Measurements from ENCODE around the gene LGALS3BP. TPM values are rescaled to one million over a fixed set of nuclear protein-coding genes. Genes with fewer than 3 reads are reported as not detected.

The LGALS3BP gene
- total and polyA plus RNA-seq, 2 of the 13 experiments (the other 11 are each of a cell fraction or from before 2014, with no cell fraction given) = 137 to 332 TPM

DNA sequence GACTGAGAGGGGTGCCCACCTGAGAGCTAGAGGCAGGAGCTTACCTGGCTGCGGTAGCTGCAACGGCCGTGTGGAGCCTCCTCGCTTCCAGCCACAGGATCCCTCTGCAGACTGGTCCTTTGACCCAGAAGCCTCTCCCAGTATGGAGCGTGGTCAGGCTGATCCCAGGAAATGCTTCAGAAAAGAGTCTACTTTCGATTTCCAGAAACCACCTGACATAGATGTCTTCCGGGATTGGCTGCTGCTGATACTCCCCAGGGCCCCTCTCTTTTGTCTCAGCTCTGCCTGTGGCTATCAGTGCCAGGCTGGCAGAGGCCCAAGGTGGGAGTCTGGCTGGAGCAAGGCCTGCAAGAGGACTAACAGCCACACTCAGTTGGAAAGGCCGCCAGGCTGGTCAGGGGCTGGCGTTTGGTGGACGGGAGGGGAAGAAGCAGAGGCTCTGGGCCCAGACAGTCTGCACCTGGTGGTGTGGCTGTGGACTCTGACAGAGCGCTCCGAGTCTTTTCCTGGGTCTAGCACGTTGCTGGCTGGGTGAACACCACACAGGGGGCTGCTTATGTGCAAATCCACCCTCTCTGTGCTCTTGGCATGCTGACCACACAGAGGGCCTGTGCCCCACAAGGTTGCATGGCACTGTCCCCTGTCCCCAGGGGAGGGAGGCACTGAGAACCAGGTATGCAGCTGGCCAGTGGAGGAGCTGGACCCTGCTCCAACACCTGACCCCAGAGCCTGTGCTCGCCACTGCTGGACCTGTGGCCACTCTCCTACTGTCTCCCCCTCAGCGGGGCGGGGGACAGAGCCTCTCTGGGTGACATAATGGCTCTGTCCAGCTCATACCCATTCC is at the start of gene LGALS3BP (continued):
- TF ChIP-seq, protein P1, sequence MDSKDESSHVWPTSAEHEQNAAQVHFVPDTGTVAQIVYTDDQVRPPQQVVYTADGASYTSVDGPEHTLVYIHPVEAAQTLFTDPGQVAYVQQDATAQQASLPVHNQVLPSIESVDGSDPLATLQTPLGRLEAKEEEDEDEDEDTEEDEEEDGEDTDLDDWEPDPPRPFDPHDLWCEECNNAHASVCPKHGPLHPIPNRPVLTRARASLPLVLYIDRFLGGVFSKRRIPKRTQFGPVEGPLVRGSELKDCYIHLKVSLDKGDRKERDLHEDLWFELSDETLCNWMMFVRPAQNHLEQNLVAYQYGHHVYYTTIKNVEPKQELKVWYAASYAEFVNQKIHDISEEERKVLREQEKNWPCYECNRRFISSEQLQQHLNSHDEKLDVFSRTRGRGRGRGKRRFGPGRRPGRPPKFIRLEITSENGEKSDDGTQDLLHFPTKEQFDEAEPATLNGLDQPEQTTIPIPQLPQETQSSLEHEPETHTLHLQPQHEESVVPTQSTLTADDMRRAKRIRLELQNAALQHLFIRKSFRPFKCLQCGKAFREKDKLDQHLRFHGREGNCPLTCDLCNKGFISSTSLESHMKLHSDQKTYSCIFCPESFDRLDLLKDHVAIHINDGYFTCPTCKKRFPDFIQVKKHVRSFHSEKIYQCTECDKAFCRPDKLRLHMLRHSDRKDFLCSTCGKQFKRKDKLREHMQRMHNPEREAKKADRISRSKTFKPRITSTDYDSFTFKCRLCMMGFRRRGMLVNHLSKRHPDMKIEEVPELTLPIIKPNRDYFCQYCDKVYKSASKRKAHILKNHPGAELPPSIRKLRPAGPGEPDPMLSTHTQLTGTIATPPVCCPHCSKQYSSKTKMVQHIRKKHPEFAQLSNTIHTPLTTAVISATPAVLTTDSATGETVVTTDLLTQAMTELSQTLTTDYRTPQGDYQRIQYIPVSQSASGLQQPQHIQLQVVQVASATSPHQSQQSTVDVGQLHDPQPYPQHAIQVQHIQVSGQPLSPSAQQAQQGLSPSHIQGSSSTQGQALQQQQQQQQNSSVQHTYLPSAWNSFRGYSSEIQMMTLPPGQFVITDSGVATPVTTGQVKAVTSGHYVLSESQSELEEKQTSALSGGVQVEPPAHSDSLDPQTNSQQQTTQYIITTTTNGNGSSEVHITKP (CRISPR knock-in tag; IDR thresholded peaks at IDR 0.05; ENCODE audit: low read depth) = no peak; the same call in 1 of the 2 replicates
- TF ChIP-seq NKX3-1 (CRISPR knock-in tag; IDR thresholded peaks at IDR 0.05) (peak; percentile 53; the same call in 1 of the 2 replicates), TEAD3 (CRISPR knock-in tag; optimal IDR thresholded peaks at IDR 0.05; ENCODE audit: borderline replicate concordance) (peak; percentile 82), ZNF3 (CRISPR knock-in tag; IDR thresholded peaks at IDR 0.05) (no peak), ZNF724P (CRISPR knock-in tag; IDR thresholded peaks at IDR 0.05; ENCODE audit: borderline replicate concordance) (peak; percentile 69), ZNF713 (CRISPR knock-in tag; IDR thresholded peaks at IDR 0.05) (no peak), BHLHE40 (IDR thresholded peaks at IDR 0.05; ENCODE audit: low read length) (no peak), TCF7 (IDR thresholded peaks at IDR 0.05; ENCODE audit: low read depth) (no peak; the same call in 1 of the 2 replicates), ZNF562 (CRISPR knock-in tag; IDR thresholded peaks at IDR 0.05; ENCODE audit: borderline replicate concordance) (no peak), ZEB1 (IDR thresholded peaks at IDR 0.05; ENCODE audit: insufficient replicate concordance, low read depth) (peak; percentile 68), DMAP1 (CRISPR knock-in tag; IDR thresholded peaks at IDR 0.05) (peak; percentile 91), ZNF251 (CRISPR knock-in tag; IDR thresholded peaks at IDR 0.05) (no peak), NONO (IDR thresholded peaks at IDR 0.05) (no peak), NONO (CRISPR knock-in tag; conservative IDR thresholded peaks at IDR 0.05) (peak; percentile 77; the same call in 1 of the 2 replicates), PHF8 (CRISPR knock-in tag; IDR thresholded peaks at IDR 0.05) (peak; percentile 87)
- TF ChIP-seq, protein P2, sequence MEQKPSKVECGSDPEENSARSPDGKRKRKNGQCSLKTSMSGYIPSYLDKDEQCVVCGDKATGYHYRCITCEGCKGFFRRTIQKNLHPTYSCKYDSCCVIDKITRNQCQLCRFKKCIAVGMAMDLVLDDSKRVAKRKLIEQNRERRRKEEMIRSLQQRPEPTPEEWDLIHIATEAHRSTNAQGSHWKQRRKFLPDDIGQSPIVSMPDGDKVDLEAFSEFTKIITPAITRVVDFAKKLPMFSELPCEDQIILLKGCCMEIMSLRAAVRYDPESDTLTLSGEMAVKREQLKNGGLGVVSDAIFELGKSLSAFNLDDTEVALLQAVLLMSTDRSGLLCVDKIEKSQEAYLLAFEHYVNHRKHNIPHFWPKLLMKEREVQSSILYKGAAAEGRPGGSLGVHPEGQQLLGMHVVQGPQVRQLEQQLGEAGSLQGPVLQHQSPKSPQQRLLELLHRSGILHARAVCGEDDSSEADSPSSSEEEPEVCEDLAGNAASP (CRISPR knock-in tag; IDR thresholded peaks at IDR 0.05; ENCODE audit: borderline replicate concordance) = peak; percentile 48; the same call in 1 of the 2 replicates
- TF ChIP-seq, protein P3, sequence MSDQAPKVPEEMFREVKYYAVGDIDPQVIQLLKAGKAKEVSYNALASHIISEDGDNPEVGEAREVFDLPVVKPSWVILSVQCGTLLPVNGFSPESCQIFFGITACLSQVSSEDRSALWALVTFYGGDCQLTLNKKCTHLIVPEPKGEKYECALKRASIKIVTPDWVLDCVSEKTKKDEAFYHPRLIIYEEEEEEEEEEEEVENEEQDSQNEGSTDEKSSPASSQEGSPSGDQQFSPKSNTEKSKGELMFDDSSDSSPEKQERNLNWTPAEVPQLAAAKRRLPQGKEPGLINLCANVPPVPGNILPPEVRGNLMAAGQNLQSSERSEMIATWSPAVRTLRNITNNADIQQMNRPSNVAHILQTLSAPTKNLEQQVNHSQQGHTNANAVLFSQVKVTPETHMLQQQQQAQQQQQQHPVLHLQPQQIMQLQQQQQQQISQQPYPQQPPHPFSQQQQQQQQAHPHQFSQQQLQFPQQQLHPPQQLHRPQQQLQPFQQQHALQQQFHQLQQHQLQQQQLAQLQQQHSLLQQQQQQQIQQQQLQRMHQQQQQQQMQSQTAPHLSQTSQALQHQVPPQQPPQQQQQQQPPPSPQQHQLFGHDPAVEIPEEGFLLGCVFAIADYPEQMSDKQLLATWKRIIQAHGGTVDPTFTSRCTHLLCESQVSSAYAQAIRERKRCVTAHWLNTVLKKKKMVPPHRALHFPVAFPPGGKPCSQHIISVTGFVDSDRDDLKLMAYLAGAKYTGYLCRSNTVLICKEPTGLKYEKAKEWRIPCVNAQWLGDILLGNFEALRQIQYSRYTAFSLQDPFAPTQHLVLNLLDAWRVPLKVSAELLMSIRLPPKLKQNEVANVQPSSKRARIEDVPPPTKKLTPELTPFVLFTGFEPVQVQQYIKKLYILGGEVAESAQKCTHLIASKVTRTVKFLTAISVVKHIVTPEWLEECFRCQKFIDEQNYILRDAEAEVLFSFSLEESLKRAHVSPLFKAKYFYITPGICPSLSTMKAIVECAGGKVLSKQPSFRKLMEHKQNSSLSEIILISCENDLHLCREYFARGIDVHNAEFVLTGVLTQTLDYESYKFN (CRISPR knock-in tag; conservative IDR thresholded peaks at IDR 0.05) = peak; percentile 70
- TF ChIP-seq, protein P4, sequence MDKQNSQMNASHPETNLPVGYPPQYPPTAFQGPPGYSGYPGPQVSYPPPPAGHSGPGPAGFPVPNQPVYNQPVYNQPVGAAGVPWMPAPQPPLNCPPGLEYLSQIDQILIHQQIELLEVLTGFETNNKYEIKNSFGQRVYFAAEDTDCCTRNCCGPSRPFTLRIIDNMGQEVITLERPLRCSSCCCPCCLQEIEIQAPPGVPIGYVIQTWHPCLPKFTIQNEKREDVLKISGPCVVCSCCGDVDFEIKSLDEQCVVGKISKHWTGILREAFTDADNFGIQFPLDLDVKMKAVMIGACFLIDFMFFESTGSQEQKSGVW (CRISPR knock-in tag; IDR thresholded peaks at IDR 0.05; ENCODE audit: borderline replicate concordance) = peak; percentile 85; the same call in 1 of the 2 replicates
- TF ChIP-seq, protein P5, sequence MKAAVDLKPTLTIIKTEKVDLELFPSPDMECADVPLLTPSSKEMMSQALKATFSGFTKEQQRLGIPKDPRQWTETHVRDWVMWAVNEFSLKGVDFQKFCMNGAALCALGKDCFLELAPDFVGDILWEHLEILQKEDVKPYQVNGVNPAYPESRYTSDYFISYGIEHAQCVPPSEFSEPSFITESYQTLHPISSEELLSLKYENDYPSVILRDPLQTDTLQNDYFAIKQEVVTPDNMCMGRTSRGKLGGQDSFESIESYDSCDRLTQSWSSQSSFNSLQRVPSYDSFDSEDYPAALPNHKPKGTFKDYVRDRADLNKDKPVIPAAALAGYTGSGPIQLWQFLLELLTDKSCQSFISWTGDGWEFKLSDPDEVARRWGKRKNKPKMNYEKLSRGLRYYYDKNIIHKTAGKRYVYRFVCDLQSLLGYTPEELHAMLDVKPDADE (CRISPR knock-in tag; IDR thresholded peaks at IDR 0.05) = no peak

Data from HepG2 (cell line).